MM.1S (cell line): ENCODE results near the gene MYL9.

Experiments used
- CTCF ChIP-seq: fragments of 300-600 bp; sonication (generic); IDR thresholded peaks from 2 replicates; pipeline ENCODE4 v1.5.1; 2016; ENCODE audit warnings: antibody characterized with exemption, low read length, mixed read lengths
- EZH2 ChIP-seq: fragments of 300-600 bp; sonication (generic); optimal IDR thresholded peaks from 2 replicates; pipeline ENCODE3; 2017; ENCODE audit warnings: low read depth, mild to moderate bottlenecking, antibody characterized with exemption, low read length, mixed read lengths

GRCh38 chr20:36523341-36523740, 18.0 kb upstream of the MYL9 start:
- TF ChIP-seq CTCF, result no peak
- TF ChIP-seq EZH2, result no peak
